Neural progenitor cell (in vitro differentiated cells): ENCODE results near the gene BHLHA9. TPM values are rescaled to one million over a fixed set of nuclear protein-coding genes. Genes with fewer than 3 reads are reported as not detected.

Experiments
- DNase-seq: peaks from one replicate; pipeline ENCODE4 v3.0.0-alpha.2; 2016; ENCODE audit warnings: low spot score
- H2AFZ ChIP-seq: fragments of 200-600 bp; sonication (generic); replicated peaks from 2 replicates; pipeline ENCODE4 v1.6.1; 2016; ENCODE audit warnings: antibody characterized with exemption
- H3F3A ChIP-seq: fragments of 200-600 bp; sonication (generic); 2 replicates; pipeline ENCODE4 v1.6.1; 2016; ENCODE audit warnings: antibody characterized with exemption, low read depth
- H3K27ac ChIP-seq: fragments of 200-600 bp; sonication (generic); 2 replicates; pipeline ENCODE4 v1.5.1; 2016; ENCODE audit warnings: mild to moderate bottlenecking
- H3K27me3 ChIP-seq: fragments of 200-600 bp; sonication (generic); 2 replicates; pipeline ENCODE4 v1.6.1; 2016; ENCODE audit warnings: mild to moderate bottlenecking, moderate library complexity
- H3K36me3 ChIP-seq: fragments of 200-600 bp; sonication (generic); 2 replicates; pipeline ENCODE4 v1.5.1; 2016
- H3K4me1 ChIP-seq: fragments of 200-600 bp; sonication (generic); 2 replicates; pipeline ENCODE4 v1.6.1; 2016; ENCODE audit warnings: mixed run types
- H3K4me2 ChIP-seq: fragments of 200-600 bp; sonication (generic); 2 replicates; pipeline ENCODE4 v1.6.1; 2016
- H3K4me3 ChIP-seq: fragments of 200-600 bp; sonication (generic); 2 replicates; pipeline ENCODE4 v1.5.1; 2016
- H3K79me2 ChIP-seq: fragments of 200-600 bp; sonication (generic); 2 replicates; pipeline ENCODE4 v1.6.1; 2016; ENCODE audit warnings: low read depth
- H3K9ac ChIP-seq: fragments of 200-600 bp; sonication (generic); 2 replicates; pipeline ENCODE4 v1.6.1; 2016
- H3K9me3 ChIP-seq: fragments of 200-600 bp; sonication (generic); 2 replicates; pipeline ENCODE4 v1.5.1; 2016; ENCODE audit warnings: low read depth
- H4K20me1 ChIP-seq: fragments of 200-600 bp; sonication (generic); 2 replicates; pipeline ENCODE4 v1.6.1; 2016; ENCODE audit warnings: low read depth
- H3K27ac Mint-ChIP-seq: 3 replicates; pipeline ENCODE4 v1.8.0; 2021; ENCODE audit warnings: mixed read lengths
- H3K27me3 Mint-ChIP-seq: 2 replicates; pipeline ENCODE4 v1.8.0; 2022; ENCODE audit warnings: low read depth, mild to moderate bottlenecking, inconsistent platforms, moderate library complexity, mixed read lengths; ENCODE audit not compliant: insufficient read depth
- H3K36me3 Mint-ChIP-seq: 3 replicates; pipeline ENCODE4 v1.8.0; 2021; ENCODE audit warnings: mixed read lengths
- H3K4me1 Mint-ChIP-seq: 3 replicates; pipeline ENCODE4 v1.8.0; 2021; ENCODE audit warnings: mixed read lengths
- H3K4me3 Mint-ChIP-seq: 3 replicates; pipeline ENCODE4 v1.8.0; 2021; ENCODE audit warnings: mild to moderate bottlenecking, moderate library complexity, mixed read lengths
- H3K9me3 Mint-ChIP-seq: 3 replicates; pipeline ENCODE4 v1.8.0; 2020; ENCODE audit warnings: mixed read lengths
- CTCF ChIP-seq: fragments of 200-600 bp; sonication (generic); IDR thresholded peaks from 2 replicates; pipeline ENCODE4 v1.5.1; 2017; ENCODE audit warnings: antibody characterized with exemption, mild to moderate bottlenecking
- EZH2 ChIP-seq: fragments of 200-600 bp; sonication (generic); IDR thresholded peaks from 2 replicates; pipeline ENCODE4 v1.6.1; 2017; ENCODE audit warnings: antibody characterized with exemption, mild to moderate bottlenecking, moderate library complexity
- EZH2phosphoT487 ChIP-seq: fragments of 200-600 bp; sonication (generic); IDR thresholded peaks from 2 replicates; pipeline ENCODE4 v1.6.1; 2017; ENCODE audit warnings: antibody characterized with exemption
- total RNA-seq: library from RNA; depleted of rRNA; stranded (reverse); fragments of >200 nt; gene quantifications from 2 replicates; pipeline ENCODE4 v1.2.3, GENCODE V29; 2015; ENCODE audit warnings: low replicate concordance

BHLHA9 gene
- total RNA-seq, 1 donor from 2014 or later = not detected

DNA sequence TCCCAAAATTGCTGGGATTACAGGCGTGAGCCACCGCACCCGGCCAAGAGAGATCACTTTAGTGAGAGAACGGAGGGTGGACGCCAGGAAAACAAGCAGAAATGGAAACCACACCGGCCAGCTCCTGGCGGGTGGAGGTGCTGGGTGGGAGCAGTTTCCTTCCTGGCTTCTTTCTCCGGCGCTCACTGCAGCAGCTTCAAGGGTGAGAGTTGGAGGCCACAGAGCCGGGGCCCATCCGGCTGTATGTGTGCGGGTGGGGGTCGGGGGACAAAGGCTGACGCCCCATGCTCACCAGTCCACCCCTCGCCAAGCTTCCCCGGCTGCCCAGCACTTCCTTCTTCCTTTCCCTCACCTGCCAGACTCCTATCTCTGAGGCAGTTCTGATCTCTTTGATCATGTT lies 13.5 kb upstream of the BHLHA9 start:
- Histone ChIP-seq H3K9me3 (no peaks in the 10 kb centered on the region), H3F3A (no peaks in the 10 kb centered on the region), H3K27me3 (peaks cover 60% of the 10 kb centered on the region), H3K4me1 (no peaks in the 10 kb centered on the region), H3K79me2 (no peaks in the 10 kb centered on the region), H2AFZ (no peak overlapping the region), H3K27ac (no peak overlapping the region), H3K4me3 (no peak overlapping the region), H3K36me3 (no peaks in the 10 kb centered on the region), H3K9ac (no peak overlapping the region), H3K4me2 (no peak overlapping the region), H4K20me1 (no peaks in the 10 kb centered on the region)
- peaks cover 34% of the 10 kb centered on the region for H3K27me3 Mint-ChIP-seq
- no peak overlapping the region for H3K27ac Mint-ChIP-seq
- TF ChIP-seq EZH2phosphoT487 (no peak), EZH2 (no peak), CTCF (no peak)
- H3K4me1 Mint-ChIP-seq = peaks cover 12% of the 10 kb centered on the region
- H3K9me3 Mint-ChIP-seq = peaks cover 2% of the 10 kb centered on the region
- H3K36me3 Mint-ChIP-seq = no peaks in the 10 kb centered on the region
- no peak overlapping the region for H3K4me3 Mint-ChIP-seq
- DNase-seq = no peak

DNA sequence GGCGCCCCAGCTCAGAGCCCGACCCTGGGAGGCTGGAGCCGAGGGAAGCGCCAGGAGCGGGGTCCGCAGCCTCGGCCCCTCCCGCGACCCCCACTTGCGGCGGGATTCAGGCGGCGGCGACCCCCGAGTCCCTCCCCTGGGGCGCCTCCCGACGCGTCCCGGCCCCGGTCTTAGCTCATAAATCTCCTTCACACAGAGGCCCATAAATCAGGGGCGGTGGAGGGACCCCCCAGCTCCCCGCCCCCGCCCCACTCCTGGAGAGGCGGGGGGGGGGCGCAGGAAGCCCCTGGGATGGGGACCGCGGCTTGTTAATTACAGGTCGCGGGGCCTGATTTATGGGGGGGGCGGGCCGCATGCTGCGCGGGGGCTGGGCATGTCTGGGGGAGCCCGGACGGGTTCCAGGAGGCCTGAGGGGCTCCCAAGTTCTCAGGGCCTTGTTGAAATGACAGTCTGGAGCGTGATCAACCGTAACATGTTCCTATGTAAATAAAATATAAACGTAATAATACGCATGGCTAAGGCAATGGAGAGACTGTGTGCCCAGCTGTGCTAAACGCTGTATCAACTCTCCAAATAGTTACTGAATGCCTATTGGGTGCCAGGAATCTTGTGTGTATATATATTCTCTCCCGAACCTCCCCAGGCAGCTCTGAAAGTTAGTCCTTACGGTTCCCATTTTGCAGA lies 10.0 kb upstream of the BHLHA9 start:
- TF ChIP-seq CTCF = no peak
- TF ChIP-seq EZH2phosphoT487 = peak; percentile 10
- TF ChIP-seq EZH2 = peak; percentile 71
- peak overlapping the region; percentile 48 for H3K4me3 ChIP-seq

GRCh38 chr17:1260770-1261161 lies 9.5 kb upstream of the BHLHA9 start:
- H3K9me3 Mint-ChIP-seq = no peaks in the 10 kb centered on the region
- H3K9ac ChIP-seq = no peak overlapping the region
- H3K4me1 ChIP-seq = no peaks in the 10 kb centered on the region
- H3K27ac ChIP-seq = no peak overlapping the region
- H2AFZ ChIP-seq = no peak overlapping the region
- H3K36me3 Mint-ChIP-seq = no peaks in the 10 kb centered on the region
- H3K4me1 Mint-ChIP-seq = peaks cover 10% of the 10 kb centered on the region
- H4K20me1 ChIP-seq = no peaks in the 10 kb centered on the region
- H3K27me3 Mint-ChIP-seq = peaks cover 28% of the 10 kb centered on the region
- no peaks in the 10 kb centered on the region for H3K79me2 ChIP-seq
- H3K4me3 Mint-ChIP-seq = peak overlapping the region; percentile 69
- peaks cover 12% of the 10 kb centered on the region for H3F3A ChIP-seq
- no peak for TF ChIP-seq CTCF
- TF ChIP-seq EZH2phosphoT487 = no peak
- TF ChIP-seq EZH2 = no peak
- H3K36me3 ChIP-seq = no peaks in the 10 kb centered on the region
- H3K9me3 ChIP-seq = no peaks in the 10 kb centered on the region
- DNase-seq = no peak
- no peak overlapping the region for H3K4me2 ChIP-seq
- H3K4me3 ChIP-seq = no peak overlapping the region
- H3K27ac Mint-ChIP-seq = no peak overlapping the region
- H3K27me3 ChIP-seq = peaks cover 41% of the 10 kb centered on the region

More for the DNA sequence above, 10.0 kb upstream of the BHLHA9 start:
- Histone ChIP-seq H3K4me1 (no peaks in the 10 kb centered on the region), H3K36me3 (no peaks in the 10 kb centered on the region), H3F3A (peaks cover 12% of the 10 kb centered on the region), H3K9ac (no peak overlapping the region), H3K4me2 (peak overlapping the region; percentile 74), H3K79me2 (no peaks in the 10 kb centered on the region), H3K9me3 (no peaks in the 10 kb centered on the region), H3K27me3 (peaks cover 46% of the 10 kb centered on the region), H2AFZ (peak overlapping the region; percentile 87), H3K27ac (no peak overlapping the region), H4K20me1 (no peaks in the 10 kb centered on the region)
- H3K4me1 Mint-ChIP-seq = peaks cover 10% of the 10 kb centered on the region
- H3K36me3 Mint-ChIP-seq = no peaks in the 10 kb centered on the region
- H3K27ac Mint-ChIP-seq = no peak overlapping the region
- H3K27me3 Mint-ChIP-seq = peaks cover 28% of the 10 kb centered on the region
- H3K9me3 Mint-ChIP-seq = no peaks in the 10 kb centered on the region
- DNase-seq = no peak
- H3K4me3 Mint-ChIP-seq = peak overlapping the region; percentile 69
